Measurements from ENCODE around the gene PTPRT.

GRCh38 chr20:42763015-42763414 lies 426.7 kb downstream of the PTPRT start:
- TF ChIP-seq CTCF (IDR thresholded peaks at IDR 0.05): no peak
- no peak for TF ChIP-seq POLR2A (IDR thresholded peaks at IDR 0.05; ENCODE audit: low read length)
- no peak for TF ChIP-seq REST (IDR thresholded peaks at IDR 0.05)
- no peak for TF ChIP-seq RFX5 (IDR thresholded peaks at IDR 0.05)
- TF ChIP-seq CHD4 (IDR thresholded peaks at IDR 0.05; ENCODE audit: borderline replicate concordance): no peak
- TF ChIP-seq PHF8 (IDR thresholded peaks at IDR 0.05; ENCODE audit: borderline replicate concordance, low read depth): no peak
- no peak for TF ChIP-seq ZFP36 (IDR thresholded peaks at IDR 0.05; ENCODE audit: borderline replicate concordance, partially characterized antibody)
- no peak for TF ChIP-seq HMGXB4 (CRISPR knock-in tag; IDR thresholded peaks at IDR 0.05; ENCODE audit: borderline replicate concordance)
- TF ChIP-seq TP53 (CRISPR knock-in tag; IDR thresholded peaks at IDR 0.05): no peak
- TF ChIP-seq, protein P1, sequence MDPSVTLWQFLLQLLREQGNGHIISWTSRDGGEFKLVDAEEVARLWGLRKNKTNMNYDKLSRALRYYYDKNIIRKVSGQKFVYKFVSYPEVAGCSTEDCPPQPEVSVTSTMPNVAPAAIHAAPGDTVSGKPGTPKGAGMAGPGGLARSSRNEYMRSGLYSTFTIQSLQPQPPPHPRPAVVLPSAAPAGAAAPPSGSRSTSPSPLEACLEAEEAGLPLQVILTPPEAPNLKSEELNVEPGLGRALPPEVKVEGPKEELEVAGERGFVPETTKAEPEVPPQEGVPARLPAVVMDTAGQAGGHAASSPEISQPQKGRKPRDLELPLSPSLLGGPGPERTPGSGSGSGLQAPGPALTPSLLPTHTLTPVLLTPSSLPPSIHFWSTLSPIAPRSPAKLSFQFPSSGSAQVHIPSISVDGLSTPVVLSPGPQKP (IDR thresholded peaks at IDR 0.05; ENCODE audit: low read depth, low read length): no peak
- TF ChIP-seq EP300 (IDR thresholded peaks at IDR 0.05): no peak
- TF ChIP-seq CBX2 (IDR thresholded peaks at IDR 0.05; ENCODE audit: borderline replicate concordance, low read depth): no peak
- no peak for TF ChIP-seq MAFK (IDR thresholded peaks at IDR 0.05; ENCODE audit: partially characterized antibody)

Data from A549 (cell line).